Myocyte (in vitro differentiated cells): ENCODE results near the gene RER1. TPM values are rescaled to one million over a fixed set of nuclear protein-coding genes. Genes with fewer than 3 reads are reported as not detected.

Experiments used
- DNase-seq: peaks from one replicate; pipeline ENCODE4 v3.0.0-alpha.2; 2012; ENCODE audit warnings: low read depth
- total RNA-seq: library from RNA; depleted of rRNA; stranded (reverse); fragments of >200 nt; gene quantifications from 2 replicates; pipeline ENCODE4 v1.2.3, GENCODE V29; 2014

The RER1 gene
- total RNA-seq, 1 donor from 2014 or later: 58.1 TPM

GRCh38 chr1:2386636-2387611 is 4.7 kb upstream of the RER1 start:
- no peak for DNase-seq

DNA sequence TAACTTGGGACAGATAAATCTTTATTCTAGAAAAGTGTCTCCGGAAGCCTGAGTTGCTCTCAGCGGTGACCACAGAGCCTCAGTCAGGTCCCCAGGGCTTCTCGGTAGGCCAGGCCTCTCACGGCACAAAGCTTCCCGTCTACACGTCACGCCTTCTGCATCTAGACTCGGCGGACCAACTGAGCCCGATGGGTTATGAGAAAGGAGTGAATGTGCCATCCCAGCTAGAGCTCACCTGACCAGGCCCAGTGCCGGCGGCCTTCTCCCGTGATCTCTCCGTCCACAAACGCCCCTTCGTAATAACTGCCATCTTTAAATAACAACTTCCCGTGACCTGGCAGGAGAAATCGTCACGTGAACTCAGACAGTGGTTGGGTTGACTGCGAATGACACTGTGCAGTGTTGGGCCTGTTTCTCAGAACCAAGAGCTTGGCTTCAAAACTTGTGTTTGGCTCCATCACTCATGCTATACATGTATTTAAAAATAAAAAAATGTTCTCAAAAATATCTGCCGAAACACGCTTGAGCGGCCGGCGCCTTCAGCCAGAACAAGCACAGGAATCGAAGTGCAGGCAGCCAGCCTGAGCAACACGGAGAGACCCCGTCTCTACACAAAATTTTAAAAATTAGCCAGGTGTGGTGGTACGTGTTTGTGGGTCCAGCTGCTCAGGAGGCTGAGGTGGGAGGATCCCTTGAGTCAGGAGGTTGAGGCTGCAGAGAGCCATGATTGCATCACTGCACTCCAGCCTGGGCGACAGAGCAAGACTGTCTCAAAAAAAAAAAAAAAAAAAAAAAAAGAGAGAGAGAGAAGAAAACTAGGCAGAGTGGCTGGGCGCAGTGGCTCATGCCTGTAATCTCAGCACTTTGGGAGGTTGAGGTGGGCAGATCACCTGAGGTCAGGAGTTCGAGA is 3.4 kb upstream of the RER1 start:
- no peak for DNase-seq

DNA sequence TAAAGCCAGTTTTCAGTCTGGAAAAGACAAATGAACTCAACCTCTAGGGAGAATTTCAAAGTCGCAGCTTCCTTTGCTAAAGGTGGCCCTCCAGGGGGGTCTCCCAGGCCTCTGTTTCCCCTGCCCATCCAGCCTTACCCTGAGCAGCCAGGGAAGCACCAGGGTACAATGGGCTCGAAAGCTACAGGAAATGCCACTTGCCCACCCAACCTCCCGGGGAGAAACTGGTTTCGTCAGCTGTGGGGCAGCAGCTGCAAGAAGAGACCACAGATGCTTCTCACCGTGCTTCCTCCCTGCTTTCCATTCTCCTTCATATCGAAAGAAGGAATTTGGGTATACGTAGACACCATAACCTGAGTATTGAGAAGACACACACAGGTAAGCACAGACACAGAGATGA is 2.0 kb upstream of the RER1 start:
- DNase-seq: no peak

DNA sequence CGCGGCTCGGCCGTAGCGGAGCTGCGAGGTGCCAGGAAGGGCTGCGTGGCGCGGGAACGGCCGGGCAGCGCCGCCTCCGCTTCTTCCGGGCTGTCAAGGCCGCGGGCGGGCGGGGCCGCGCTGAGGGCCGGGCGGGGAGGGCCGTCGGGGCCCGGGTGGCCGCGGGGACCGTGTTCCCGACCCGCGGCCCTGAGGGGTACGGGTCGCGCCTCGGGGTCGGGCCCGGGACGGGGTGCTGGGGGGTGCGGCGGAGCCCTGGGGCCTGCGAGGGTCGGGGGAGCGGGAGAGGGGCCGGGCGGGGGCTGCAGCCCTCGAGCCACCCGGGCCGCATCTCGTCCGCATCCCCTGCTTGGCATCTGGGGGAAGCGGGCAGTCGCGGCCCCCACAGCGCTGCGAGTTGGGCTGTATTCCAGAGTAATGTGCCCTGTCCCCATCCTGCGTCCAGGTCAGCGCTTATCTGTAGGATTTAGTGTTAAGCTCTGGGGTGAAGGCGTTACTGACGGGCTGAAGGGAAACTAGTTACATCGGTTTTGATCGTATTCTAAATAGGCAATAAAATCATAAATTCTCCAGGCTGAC is 379 bp downstream of the RER1 start:
- DNase-seq: no peak

- no peak for DNase-seq
These were observed 1.0 kb downstream of the RER1 start for GRCh38 chr1:2392686-2393085.

GRCh38 chr1:2393471-2393877 is 1.8 kb downstream of the RER1 start:
- no peak for DNase-seq

DNA sequence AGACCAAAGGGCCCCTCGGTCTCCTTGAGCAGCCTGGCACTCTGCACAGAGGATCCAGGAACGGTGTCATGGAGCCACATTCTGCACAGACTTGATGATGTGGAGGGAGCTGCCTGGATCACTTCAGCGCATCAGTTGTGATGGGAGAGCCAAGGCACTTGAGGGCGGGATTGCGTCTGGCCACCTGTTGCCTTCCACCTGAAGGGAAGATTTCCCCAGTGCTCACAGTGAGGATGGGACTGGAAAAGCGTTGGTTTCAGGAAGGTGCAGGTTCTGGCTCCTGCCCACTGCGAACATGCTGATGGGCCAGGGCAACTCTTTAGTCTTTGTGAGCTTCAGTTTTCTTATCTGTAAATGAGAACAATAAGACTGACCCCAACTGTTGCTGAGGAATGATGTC is 2.6 kb downstream of the RER1 start:
- DNase-seq: no peak

- no peak for DNase-seq
These were observed 3.1 kb downstream of the RER1 start for GRCh38 chr1:2394761-2395160.

GRCh38 chr1:2395245-2395644 is 3.6 kb downstream of the RER1 start:
- no peak for DNase-seq

- DNase-seq: no peak
These were observed 4.4 kb downstream of the RER1 start for GRCh38 chr1:2396059-2396458.

GRCh38 chr1:2396476-2396875 is 4.8 kb downstream of the RER1 start:
- DNase-seq: no peak

DNA sequence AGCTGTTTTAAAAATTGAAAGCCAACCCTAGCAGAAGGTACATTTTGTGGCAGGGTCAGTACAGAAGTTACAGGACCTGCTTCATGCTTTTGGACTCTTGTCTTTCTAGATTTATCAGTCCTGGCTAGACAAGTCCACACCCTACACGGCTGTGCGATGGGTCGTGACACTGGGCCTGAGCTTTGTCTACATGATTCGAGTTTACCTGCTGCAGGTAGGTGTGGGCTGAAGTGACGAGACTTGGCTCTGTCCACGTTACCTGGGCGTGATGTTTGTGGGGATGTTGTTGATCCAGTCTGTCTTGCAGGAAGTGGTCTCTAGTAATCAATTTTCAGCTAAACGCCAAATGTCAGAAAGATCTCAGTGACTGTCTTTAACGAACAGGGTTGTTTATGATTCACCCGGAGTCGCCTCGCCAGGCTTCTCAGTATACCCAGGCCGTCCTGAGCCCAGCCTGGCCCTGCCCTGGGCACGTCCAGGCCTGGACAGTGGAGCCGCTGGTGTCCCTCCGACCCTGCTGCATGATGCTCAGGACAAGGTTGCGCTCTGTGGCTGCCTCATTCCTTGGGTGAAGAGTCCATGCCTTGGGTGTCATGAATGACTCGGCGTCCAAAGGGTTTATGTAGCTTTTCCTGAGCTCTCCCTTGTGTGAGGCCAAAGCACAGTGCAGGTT is 5.5 kb downstream of the RER1 start:
- no peak for DNase-seq

DNA sequence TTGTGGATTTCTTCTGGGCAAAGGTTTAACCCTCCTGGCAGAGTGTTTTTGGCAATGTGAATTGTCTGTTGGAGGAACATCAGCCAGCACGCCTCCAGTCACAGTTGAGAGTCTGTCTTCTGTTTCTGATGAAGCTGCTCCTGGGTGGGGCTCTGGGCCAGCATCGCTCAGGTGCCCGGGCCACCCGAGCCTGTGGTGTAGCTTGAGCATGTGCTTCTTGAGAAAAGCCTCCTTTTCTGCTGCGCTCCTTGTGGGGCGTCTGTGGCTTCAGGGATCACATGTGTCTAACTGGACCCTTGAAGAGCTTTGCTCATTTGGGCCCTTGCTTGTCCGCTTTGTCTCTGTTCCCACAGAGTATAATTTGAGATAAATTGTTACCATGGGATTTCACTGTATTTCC is 7.2 kb downstream of the RER1 start:
- DNase-seq: no peak

GRCh38 chr1:2399890-2400575 is 8.4 kb downstream of the RER1 start:
- no peak for DNase-seq

GRCh38 chr1:2400576-2400909 is 8.9 kb downstream of the RER1 start:
- DNase-seq: no peak

GRCh38 chr1:2400950-2401649 is 9.5 kb downstream of the RER1 start:
- no peak for DNase-seq

GRCh38 chr1:2402420-2402819 is 10.8 kb downstream of the RER1 start:
- DNase-seq: no peak

- DNase-seq: no peak
These were observed 11.6 kb downstream of the RER1 start for GRCh38 chr1:2403273-2403672.

DNA sequence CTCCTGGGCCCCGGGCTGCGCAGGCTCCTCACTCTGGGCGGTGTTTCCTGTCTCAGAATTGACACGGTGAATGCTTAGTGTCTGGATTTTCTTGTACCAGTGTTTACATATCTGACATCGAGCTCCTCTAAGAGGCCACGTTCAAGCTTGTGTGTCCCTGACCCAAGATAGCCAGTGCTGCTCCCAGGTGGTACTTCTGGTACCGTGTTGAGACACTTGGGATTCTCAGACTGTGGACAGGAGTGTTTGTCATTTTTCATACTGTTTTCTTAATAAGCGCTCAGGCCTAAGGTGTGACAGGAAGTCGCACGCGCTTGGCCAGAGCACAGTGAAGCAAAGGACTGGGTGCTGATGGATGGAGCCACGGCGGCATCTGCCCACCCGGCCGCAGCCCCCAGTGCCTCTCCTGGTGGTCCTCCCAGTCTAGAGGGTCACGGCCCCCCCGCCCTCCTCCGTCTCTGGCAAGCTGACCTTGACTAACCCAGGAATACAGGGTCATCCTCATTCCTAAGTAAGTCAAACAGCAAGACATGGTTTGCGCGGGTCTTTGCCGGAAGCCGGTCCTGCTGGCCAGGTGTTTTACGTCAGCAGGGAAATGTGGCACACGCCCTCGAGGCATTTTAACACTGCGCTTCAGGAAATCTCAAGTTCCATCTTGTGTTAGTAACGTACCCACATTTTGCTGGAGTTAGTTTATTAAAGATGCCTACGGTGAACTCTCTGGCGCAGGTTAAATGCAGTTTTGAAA is 12.7 kb downstream of the RER1 start:
- DNase-seq: no peak
